Subcutaneous abdominal adipose tissue (tissue), 5 donors: ENCODE measurements around the gene RAB1B.

Experiments
- H3K27ac ChIP-seq: one replicate; pipeline ENCODE4 v1.7.0; 2013; ENCODE audit warnings: low read depth, mild to moderate bottlenecking, inconsistent platforms, low read length, moderate library complexity
- H3K27me3 ChIP-seq, 5 donors: one replicate each; pipeline ENCODE4 v1.7.0; 2013; ENCODE audit warnings: low read length in 5 of 5, inconsistent platforms in 1 of 5; ENCODE audit not compliant: control insufficient read depth in 5 of 5, insufficient read depth in 4 of 5
- H3K36me3 ChIP-seq, 5 donors: one replicate each; pipeline ENCODE4 v1.7.0; 2013; ENCODE audit warnings: low read length in 5 of 5; ENCODE audit not compliant: control insufficient read depth in 5 of 5, insufficient read depth in 5 of 5
- H3K4me1 ChIP-seq, 5 donors: one replicate each; pipeline ENCODE4 v1.7.0; 2013; ENCODE audit warnings: low read length in 5 of 5, mild to moderate bottlenecking in 3 of 5, moderate library complexity in 1 of 5; ENCODE audit not compliant: control insufficient read depth in 5 of 5, insufficient read depth in 5 of 5
- H3K4me3 ChIP-seq, 5 donors: one replicate each; pipeline ENCODE4 v1.7.0; 2013; ENCODE audit warnings: low read length in 5 of 5, low read depth in 1 of 5
- H3K9ac ChIP-seq, 5 donors: one replicate each; pipeline ENCODE4 v1.7.0; 2013; ENCODE audit warnings: low read length in 5 of 5, mild to moderate bottlenecking in 4 of 5, moderate library complexity in 3 of 5
- H3K9me3 ChIP-seq, 5 donors: one replicate each; pipeline ENCODE4 v1.7.0; 2013; ENCODE audit warnings: low read length in 5 of 5; ENCODE audit not compliant: control insufficient read depth in 5 of 5
- donor health status: healthy.
- donor health status: healthy.
- donor health status: healthy.
- donor health status: healthy.
- donor health status: healthy.

Gene RAB1B

GRCh38 chr11:66311965-66312548 is 43.6 kb downstream of the RAB1B start:
- H3K36me3 ChIP-seq, result no peaks in the 10 kb centered on the region

GRCh38 chr11:66312549-66313320 is 44.3 kb downstream of the RAB1B start:
- H3K36me3 ChIP-seq, result no peaks in the 10 kb centered on the region
- H3K4me3 ChIP-seq, result peak overlapping the region; percentile 72 to 86 (median 78)
- no peaks in the 10 kb centered on the region for H3K9me3 ChIP-seq
- peaks cover 5 to 58% (median 54%) of the 10 kb centered on the region in 5 donors for H3K4me1 ChIP-seq
- peak overlapping the region; percentile 80 for H3K27ac ChIP-seq
- no peaks in the 10 kb centered on the region for H3K27me3 ChIP-seq
- H3K9ac ChIP-seq, result peak overlapping the region in 4 of 5 donors; percentile 58 to 80 (median 69)

More at GRCh38 chr11:66311965-66312548, 43.6 kb downstream of the RAB1B start:
- Histone ChIP-seq H3K27me3 (no peaks in the 10 kb centered on the region), H3K4me1 (peaks cover 3 to 51% (median 47%) of the 10 kb centered on the region in 5 donors), H3K27ac (peak overlapping the region; percentile 72), H3K4me3 (peak overlapping the region; percentile 72 to 86 (median 75)), H3K9me3 (no peaks in the 10 kb centered on the region), H3K9ac (peak overlapping the region in 4 of 5 donors; percentile 58 to 79 (median 62))

- H3K4me3 ChIP-seq, result peak overlapping the region; percentile 61 to 81 (median 70)
- H3K9me3 ChIP-seq, result no peaks in the 10 kb centered on the region
- peaks cover 12 to 66% (median 62%) of the 10 kb centered on the region in 5 donors for H3K4me1 ChIP-seq
- peak overlapping the region; percentile 80 for H3K27ac ChIP-seq
- H3K27me3 ChIP-seq, result no peaks in the 10 kb centered on the region
- H3K36me3 ChIP-seq, result no peaks in the 10 kb centered on the region
- peak overlapping the region; percentile 35 to 81 (median 72) for H3K9ac ChIP-seq
These were observed 45.1 kb downstream of the RAB1B start for GRCh38 chr11:66313321-66314185.

DNA sequence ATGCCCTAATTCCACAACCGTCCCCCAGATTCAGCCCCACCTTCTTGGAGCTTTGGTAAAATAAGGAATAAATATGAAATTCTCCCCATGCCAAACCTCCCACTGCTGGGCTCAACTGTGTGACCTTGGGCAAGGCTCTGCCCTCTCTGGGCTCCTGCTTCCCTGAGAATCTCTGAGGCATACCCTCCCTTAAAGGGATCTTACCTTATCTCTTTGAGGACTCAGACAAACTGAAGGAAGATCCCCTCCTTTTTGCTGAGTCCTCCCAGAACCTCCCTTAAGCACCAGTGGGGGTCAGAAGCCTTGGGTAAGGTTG is 45.7 kb downstream of the RAB1B start:
- H3K36me3 ChIP-seq, result no peaks in the 10 kb centered on the region
- no peaks in the 10 kb centered on the region for H3K9me3 ChIP-seq
- peak overlapping the region; percentile 61 to 81 (median 70) for H3K4me3 ChIP-seq
- H3K27me3 ChIP-seq, result no peaks in the 10 kb centered on the region
- H3K4me1 ChIP-seq, result peaks cover 15 to 72% (median 68%) of the 10 kb centered on the region in 5 donors
- peak overlapping the region; percentile 80 for H3K27ac ChIP-seq
- peak overlapping the region; percentile 56 to 81 (median 72) for H3K9ac ChIP-seq

DNA sequence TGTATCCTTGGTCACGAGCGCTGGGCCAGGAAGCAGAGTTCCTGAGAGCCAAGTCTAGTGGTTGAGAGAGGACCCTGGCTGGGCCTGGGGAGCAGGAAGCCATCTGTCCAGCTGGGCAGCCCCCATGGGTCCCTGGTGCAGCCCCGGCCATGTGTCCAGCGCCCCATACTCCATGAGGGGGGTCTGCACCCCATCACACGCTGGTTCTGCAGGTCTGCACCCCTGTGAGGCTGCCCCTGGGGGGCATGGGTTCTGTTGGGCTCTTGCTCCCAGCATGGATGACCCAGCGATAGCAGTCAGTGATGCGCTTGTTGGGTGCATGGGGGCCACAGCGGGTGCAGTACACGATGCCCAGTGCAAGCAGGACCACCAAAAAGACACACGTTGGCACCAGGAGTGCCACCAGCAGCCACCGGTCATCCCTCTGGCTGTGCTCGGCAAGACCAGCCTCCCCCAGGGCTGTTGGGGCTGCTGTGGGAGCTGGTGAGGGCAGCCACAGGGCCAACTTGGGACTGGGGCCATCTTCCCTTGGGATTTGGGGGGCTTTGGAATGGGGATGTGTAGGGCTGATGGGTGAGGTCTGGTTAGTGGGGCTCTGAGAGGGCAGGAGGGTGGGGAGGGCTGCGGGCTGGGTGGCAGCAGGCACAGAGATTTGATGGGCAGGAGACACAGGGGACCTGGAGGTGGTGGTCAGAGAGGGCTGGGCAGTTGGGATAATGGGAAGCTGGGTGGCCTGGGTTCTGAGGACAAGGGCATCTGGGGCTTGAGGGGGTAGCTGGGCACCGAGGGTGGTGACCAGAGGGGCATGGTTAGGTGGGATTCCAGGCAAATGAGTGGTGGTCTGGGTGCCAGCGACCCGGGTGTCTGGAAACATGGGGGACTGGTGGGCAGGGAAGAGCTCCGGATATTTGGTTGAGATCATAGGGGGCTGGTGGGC is 46.4 kb downstream of the RAB1B start:
- H3K27me3 ChIP-seq, result no peaks in the 10 kb centered on the region
- peak overlapping the region; percentile 56 to 81 (median 72) for H3K9ac ChIP-seq
- peak overlapping the region; percentile 80 for H3K27ac ChIP-seq
- H3K4me3 ChIP-seq, result peak overlapping the region; percentile 61 to 81 (median 71)
- H3K36me3 ChIP-seq, result no peaks in the 10 kb centered on the region
- peaks cover 16 to 75% (median 70%) of the 10 kb centered on the region in 5 donors for H3K4me1 ChIP-seq
- H3K9me3 ChIP-seq, result no peaks in the 10 kb centered on the region

GRCh38 chr11:66315498-66315885 is 47.1 kb downstream of the RAB1B start:
- no peaks in the 10 kb centered on the region for H3K27me3 ChIP-seq
- no peaks in the 10 kb centered on the region for H3K9me3 ChIP-seq
- H3K9ac ChIP-seq, result peak overlapping the region; percentile 4 to 81 (median 72)
- H3K4me1 ChIP-seq, result peaks cover 16 to 75% (median 70%) of the 10 kb centered on the region in 5 donors
- peak overlapping the region; percentile 61 to 81 (median 71) for H3K4me3 ChIP-seq
- H3K27ac ChIP-seq, result peak overlapping the region; percentile 80
- no peaks in the 10 kb centered on the region for H3K36me3 ChIP-seq

GRCh38 chr11:66315921-66316811 is 47.7 kb downstream of the RAB1B start:
- H3K27ac ChIP-seq, result peak overlapping the region; percentile 80
- H3K4me1 ChIP-seq, result peaks cover 16 to 75% (median 70%) of the 10 kb centered on the region in 5 donors
- peak overlapping the region in 4 of 5 donors; percentile 56 to 81 (median 76) for H3K9ac ChIP-seq
- no peaks in the 10 kb centered on the region for H3K36me3 ChIP-seq
- H3K9me3 ChIP-seq, result no peaks in the 10 kb centered on the region
- H3K4me3 ChIP-seq, result peak overlapping the region; percentile 61 to 81 (median 71)
- H3K27me3 ChIP-seq, result no peaks in the 10 kb centered on the region

GRCh38 chr11:66316849-66317251 is 48.4 kb downstream of the RAB1B start, which contains the start of gene CD248:
CD248 (minus strand) TSS chr11:66317044; CDS start chr11:66317027, 17 bp downstream.
- H3K27me3 ChIP-seq, result no peaks in the 10 kb centered on the region
- H3K4me3 ChIP-seq, result peak within 1 kb of the TSS; percentile 61 to 81 (median 71)
- H3K9ac ChIP-seq, result peak within 1 kb of the TSS in 4 of 5 donors; percentile 56 to 81 (median 76)
- no peaks in the 10 kb centered on the region for H3K36me3 ChIP-seq
- H3K27ac ChIP-seq, result peak within 1 kb of the TSS; percentile 80
- H3K4me1 ChIP-seq, result peaks cover 21 to 77% (median 76%) of the 10 kb centered on the region in 5 donors
- no peaks in the 10 kb centered on the region for H3K9me3 ChIP-seq
